ENCODE data around the gene EIF4G3.
A peak's percentile ranks its signal among the peaks of the same experiment; 100 is the strongest.
"Not testable (repeated sequence)": the region's sequence is repeated elsewhere in the genome, so short reads cannot be mapped to it uniquely, and the experiment has no call there.

The EIF4G3 gene

GRCh38 chr1:21176586-21177555 lies at the start of gene EIF4G3:
TSS of gene EIF4G3 (minus strand) at chr1:21176897. CDS start at chr1:21002742, 174,155 bp downstream.
- peak; percentile 98 for DNase-seq (ENCODE audit: low spot score)

GRCh38 chr1:21225065-21225464 lies 48.4 kb upstream of the EIF4G3 start:
- no peak for DNase-seq (ENCODE audit: low spot score)

- DNase-seq (ENCODE audit: low spot score) = peak; percentile 89
Measured at GRCh38 chr1:21220815-21221214, 44.1 kb upstream of the EIF4G3 start.

- DNase-seq (ENCODE audit: low spot score) = no peak
Measured at GRCh38 chr1:21219674-21220073, 43.0 kb upstream of the EIF4G3 start.

GRCh38 chr1:21217812-21218596 lies 41.3 kb upstream of the EIF4G3 start:
- DNase-seq (ENCODE audit: low spot score) = peak; percentile 16

- peak; percentile 36 for DNase-seq (ENCODE audit: low spot score)
Measured at GRCh38 chr1:21216835-21217811, 40.4 kb upstream of the EIF4G3 start.

- DNase-seq (ENCODE audit: low spot score) = no peak
Measured at GRCh38 chr1:21212126-21212525, 35.4 kb upstream of the EIF4G3 start.

GRCh38 chr1:21208137-21208700 lies 31.5 kb upstream of the EIF4G3 start:
- not testable (repeated sequence) for DNase-seq (ENCODE audit: low spot score)

- DNase-seq (ENCODE audit: low spot score) = no peak
Measured at GRCh38 chr1:21206117-21206516, 29.4 kb upstream of the EIF4G3 start.

GRCh38 chr1:21205416-21205815 lies 28.7 kb upstream of the EIF4G3 start:
- no peak for DNase-seq (ENCODE audit: low spot score)

- DNase-seq (ENCODE audit: low spot score) = no peak
Measured at GRCh38 chr1:21201650-21202049, 25.0 kb upstream of the EIF4G3 start.

GRCh38 chr1:21201238-21201637 lies 24.5 kb upstream of the EIF4G3 start:
- not testable (repeated sequence) for DNase-seq (ENCODE audit: low spot score)

GRCh38 chr1:21200767-21201166 lies 24.1 kb upstream of the EIF4G3 start:
- DNase-seq (ENCODE audit: low spot score) = no peak

GRCh38 chr1:21198929-21199328 lies 22.2 kb upstream of the EIF4G3 start:
- DNase-seq (ENCODE audit: low spot score) = no peak

- no peak for DNase-seq (ENCODE audit: low spot score)
Measured at GRCh38 chr1:21192871-21193270, 16.2 kb upstream of the EIF4G3 start.

GRCh38 chr1:21192284-21192683 lies 15.6 kb upstream of the EIF4G3 start:
- DNase-seq (ENCODE audit: low spot score) = no peak

GRCh38 chr1:21190771-21191170 lies 14.1 kb upstream of the EIF4G3 start:
- DNase-seq (ENCODE audit: low spot score) = not testable (repeated sequence)

GRCh38 chr1:21189906-21190500 lies 13.3 kb upstream of the EIF4G3 start:
- DNase-seq (ENCODE audit: low spot score) = no peak

GRCh38 chr1:21189421-21189820 lies 12.7 kb upstream of the EIF4G3 start:
- no peak for DNase-seq (ENCODE audit: low spot score)

GRCh38 chr1:21188235-21188634 lies 11.5 kb upstream of the EIF4G3 start:
- no peak for DNase-seq (ENCODE audit: low spot score)

- no peak for DNase-seq (ENCODE audit: low spot score)
Measured at GRCh38 chr1:21185221-21185731, 8.6 kb upstream of the EIF4G3 start.

All from cerebellar cortex (tissue), 1 donor.